Natural killer cell (primary cell): Measurements from ENCODE around the gene CDCA7. TPM values are rescaled to one million over a fixed set of nuclear protein-coding genes. Genes with fewer than 3 reads are reported as not detected.

ENCODE experiments used
- ATAC-seq, 3 donors: fragments of 150-1000 bp in 2 of 3; fragments of 200-7000 bp in 1 of 3; cut with Tn5 transposase; 1 replicate in 1 of 3; 2 replicates in 2 of 3; pipeline ENCODE4 v1.10.0; 2021; ENCODE audit warnings: mild to moderate bottlenecking in 2 of 3, moderate library complexity in 2 of 3
- DNase-seq, 2 donors: peaks; one replicate each; pipeline versions ENCODE4 v3.0.0 to v3.0.0-alpha.2; 2013 to 2021; ENCODE audit warnings: mixed read lengths in 1 of 2
- H3K27ac ChIP-seq: one replicate; pipeline ENCODE4 v1.5.1; 2013; ENCODE audit warnings: mild to moderate bottlenecking, low read length
- H3K27me3 ChIP-seq: one replicate; pipeline ENCODE4 v1.6.1; 2013; ENCODE audit warnings: low read length; ENCODE audit not compliant: control insufficient read depth, insufficient read depth
- H3K36me3 ChIP-seq: one replicate; pipeline ENCODE4 v1.6.1; 2013; ENCODE audit warnings: low read length; ENCODE audit not compliant: control insufficient read depth, insufficient read depth
- H3K4me1 ChIP-seq: one replicate; pipeline ENCODE4 v1.6.1; 2013; ENCODE audit warnings: low read length; ENCODE audit not compliant: control insufficient read depth, insufficient read depth
- H3K4me3 ChIP-seq: one replicate; pipeline ENCODE4 v1.5.1; 2013; ENCODE audit warnings: low read length
- H3K9me3 ChIP-seq: one replicate; pipeline ENCODE4 v1.6.1; 2013; ENCODE audit warnings: low read length; ENCODE audit not compliant: control insufficient read depth, insufficient read depth
- H3K27ac Mint-ChIP-seq, 2 donors: one replicate each; pipeline ENCODE4 v1.8.0; 2022; ENCODE audit warnings: mild to moderate bottlenecking in 2 of 2, mixed read lengths in 2 of 2, moderate library complexity in 1 of 2
- H3K27me3 Mint-ChIP-seq, 2 donors: one replicate each; pipeline ENCODE4 v1.8.0; 2022; ENCODE audit warnings: low read depth in 2 of 2, mixed read lengths in 2 of 2
- H3K36me3 Mint-ChIP-seq: one replicate; pipeline ENCODE4 v1.8.0; 2022; ENCODE audit warnings: mixed read lengths
- H3K4me1 Mint-ChIP-seq, 2 donors: one replicate each; pipeline ENCODE4 v1.8.0; 2022; ENCODE audit warnings: mixed read lengths in 2 of 2
- H3K4me3 Mint-ChIP-seq: one replicate; pipeline ENCODE4 v1.8.0; 2022; ENCODE audit warnings: mild to moderate bottlenecking, moderate library complexity, mixed read lengths
- H3K9me3 Mint-ChIP-seq, 2 donors: one replicate each; pipeline ENCODE4 v1.8.0; 2022; ENCODE audit warnings: mixed read lengths in 2 of 2
- WGBS: methylation state at CpG from one replicate; pipeline ENCODE4 v1.1.7; 2013; ENCODE audit warnings: missing lambda C conversion rate; ENCODE audit not compliant: insufficient coverage; 5-methylcytosine and 5-hydroxymethylcytosine counted together
- intact Hi-C: fragments of 100-400 bp; cut with micrococcal nuclease; formaldehyde crosslinking; loops from one replicate; pipeline ENCODE4 v1.14.2; 2022
- total RNA-seq, 4 donors: library from RNA; stranded (reverse); fragments of 120-200 nt in 1 of 4; gene quantifications; one replicate each; pipeline versions ENCODE4 v1.2.3 to v1.2.4, GENCODE V29; 2013 to 2022
- TF ChIP-seq, protein P1 (sequence below): fragments of 200-600 bp; IDR thresholded peaks from one replicate; pipeline ENCODE4 v1.8.0; 2022; ENCODE audit warnings: antibody characterized with exemption

Gene CDCA7
- total RNA-seq, 3 donors from 2014 or later (not counting 1 experiment from before 2014, with no cell fraction given), result 1.4 to 1.6 (median 1.5) TPM

DNA sequence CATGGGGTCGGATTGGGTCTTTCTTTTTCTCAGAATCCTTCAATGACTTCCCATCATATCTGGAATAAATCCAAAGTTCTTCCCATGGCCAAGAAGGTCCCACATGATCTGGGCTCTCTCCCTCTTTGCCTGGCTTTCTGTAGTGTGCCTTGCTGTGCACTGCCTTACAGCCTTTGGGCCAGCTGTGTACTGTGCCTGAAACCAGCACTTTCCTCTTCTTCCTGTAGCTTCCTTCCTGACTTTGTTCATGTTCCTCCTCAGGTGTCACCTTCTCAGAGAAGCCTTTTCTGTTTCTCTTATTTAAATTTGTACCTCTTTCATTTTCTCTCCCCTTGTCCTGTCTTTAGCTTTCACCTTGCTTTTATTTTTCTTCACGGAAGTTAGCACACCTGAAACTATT is 4.3 kb upstream of the CDCA7 start:
- Histone ChIP-seq H3K27me3 (peaks cover 7% of the 10 kb centered on the region), H3K27ac (no peak overlapping the region), H3K9me3 (peaks cover 12% of the 10 kb centered on the region), H3K4me1 (peaks cover 11% of the 10 kb centered on the region), H3K4me3 (no peak overlapping the region), H3K36me3 (no peaks in the 10 kb centered on the region)
- TF ChIP-seq, protein P1, sequence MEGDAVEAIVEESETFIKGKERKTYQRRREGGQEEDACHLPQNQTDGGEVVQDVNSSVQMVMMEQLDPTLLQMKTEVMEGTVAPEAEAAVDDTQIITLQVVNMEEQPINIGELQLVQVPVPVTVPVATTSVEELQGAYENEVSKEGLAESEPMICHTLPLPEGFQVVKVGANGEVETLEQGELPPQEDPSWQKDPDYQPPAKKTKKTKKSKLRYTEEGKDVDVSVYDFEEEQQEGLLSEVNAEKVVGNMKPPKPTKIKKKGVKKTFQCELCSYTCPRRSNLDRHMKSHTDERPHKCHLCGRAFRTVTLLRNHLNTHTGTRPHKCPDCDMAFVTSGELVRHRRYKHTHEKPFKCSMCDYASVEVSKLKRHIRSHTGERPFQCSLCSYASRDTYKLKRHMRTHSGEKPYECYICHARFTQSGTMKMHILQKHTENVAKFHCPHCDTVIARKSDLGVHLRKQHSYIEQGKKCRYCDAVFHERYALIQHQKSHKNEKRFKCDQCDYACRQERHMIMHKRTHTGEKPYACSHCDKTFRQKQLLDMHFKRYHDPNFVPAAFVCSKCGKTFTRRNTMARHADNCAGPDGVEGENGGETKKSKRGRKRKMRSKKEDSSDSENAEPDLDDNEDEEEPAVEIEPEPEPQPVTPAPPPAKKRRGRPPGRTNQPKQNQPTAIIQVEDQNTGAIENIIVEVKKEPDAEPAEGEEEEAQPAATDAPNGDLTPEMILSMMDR, result no peak
- H3K27ac Mint-ChIP-seq, result no peak overlapping the region
- H3K4me1 Mint-ChIP-seq, result peaks cover 10 to 14% of the 10 kb centered on the region in 2 donors
- H3K9me3 Mint-ChIP-seq, result peaks cover 2% of the 10 kb centered on the region in 2 donors
- no peaks in the 10 kb centered on the region for H3K36me3 Mint-ChIP-seq
- H3K4me3 Mint-ChIP-seq, result no peak overlapping the region
- no peak for DNase-seq
- no peak for ATAC-seq
- H3K27me3 Mint-ChIP-seq, result peaks cover 26 to 29% of the 10 kb centered on the region in 2 donors
- 73% methylated on average over 2 of the region's 2 CpGs for WGBS
- intact Hi-C loops, result no loop called here

DNA sequence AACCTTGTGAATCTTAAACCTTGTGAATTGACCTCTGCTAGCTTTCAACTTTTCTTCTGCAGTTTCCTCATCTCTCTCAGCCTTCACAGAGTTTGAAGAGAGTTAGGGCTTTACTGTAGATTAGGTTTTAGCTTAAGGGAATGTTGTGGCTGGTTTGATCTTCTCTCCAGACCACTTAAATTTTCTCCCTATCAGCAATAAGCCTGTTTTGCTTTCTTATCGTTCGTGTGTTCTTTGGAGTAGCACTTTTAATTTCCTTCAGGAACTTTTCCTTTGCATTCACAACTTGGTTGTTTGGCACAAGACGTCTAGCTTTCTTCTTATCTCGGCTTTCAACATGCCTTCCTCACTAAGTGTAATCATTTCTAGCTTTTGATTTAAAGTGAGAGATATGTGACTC is 2.8 kb upstream of the CDCA7 start:
- intact Hi-C loops, result no loop called here

DNA sequence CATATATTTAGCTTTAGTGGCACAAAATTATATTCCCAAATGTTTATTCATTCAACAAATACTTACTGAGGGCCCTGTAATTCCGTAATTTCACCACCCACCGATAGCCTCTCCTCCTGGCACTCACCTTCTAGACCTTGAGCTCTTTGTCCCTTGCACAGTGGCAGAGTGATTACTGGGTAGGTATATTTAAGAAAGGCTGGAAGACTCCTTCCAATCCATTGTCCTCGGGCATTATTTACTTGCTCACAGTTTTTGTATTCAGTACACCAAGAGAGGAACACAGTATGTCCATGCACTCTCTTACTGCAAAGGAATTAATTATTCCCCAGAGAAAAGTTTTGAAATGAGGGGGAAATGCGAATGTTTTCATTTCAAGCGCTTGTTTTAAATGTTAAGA is 1.1 kb upstream of the CDCA7 start:
- DNase-seq (no peak), ATAC-seq (no peak)
- WGBS, result 45% methylated on average over 4 of the region's 5 CpGs
- intact Hi-C loops, result no loop called here
- Mint-ChIP-seq H3K9me3 (no peaks in the 10 kb centered on the region), H3K36me3 (no peaks in the 10 kb centered on the region), H3K27me3 (peaks cover 28 to 29% of the 10 kb centered on the region in 2 donors), H3K27ac (no peak overlapping the region), H3K4me1 (peaks cover 21 to 26% of the 10 kb centered on the region in 2 donors), H3K4me3 (peak overlapping the region; percentile 88)
- H3K27me3 ChIP-seq, result peaks cover 13% of the 10 kb centered on the region
- H3K4me1 ChIP-seq, result peaks cover 11% of the 10 kb centered on the region
- no peaks in the 10 kb centered on the region for H3K36me3 ChIP-seq
- no peak overlapping the region for H3K27ac ChIP-seq
- no peak overlapping the region for H3K4me3 ChIP-seq
- TF ChIP-seq, protein P1, result no peak
- H3K9me3 ChIP-seq, result no peaks in the 10 kb centered on the region

More for the DNA sequence above, 2.8 kb upstream of the CDCA7 start:
- Mint-ChIP-seq H3K27me3 (peaks cover 28 to 29% of the 10 kb centered on the region in 2 donors), H3K4me1 (peaks cover 21 to 26% of the 10 kb centered on the region in 2 donors), H3K27ac (no peak overlapping the region), H3K4me3 (no peak overlapping the region), H3K36me3 (no peaks in the 10 kb centered on the region), H3K9me3 (no peaks in the 10 kb centered on the region)
- Histone ChIP-seq H3K9me3 (no peaks in the 10 kb centered on the region), H3K36me3 (no peaks in the 10 kb centered on the region), H3K4me3 (no peak overlapping the region), H3K27me3 (peaks cover 13% of the 10 kb centered on the region), H3K27ac (no peak overlapping the region), H3K4me1 (peaks cover 11% of the 10 kb centered on the region)
- TF ChIP-seq, protein P1, result no peak
- 87% methylated on average over 2 of the region's 4 CpGs for WGBS
- ATAC-seq, result no peak
- no peak for DNase-seq

DNA sequence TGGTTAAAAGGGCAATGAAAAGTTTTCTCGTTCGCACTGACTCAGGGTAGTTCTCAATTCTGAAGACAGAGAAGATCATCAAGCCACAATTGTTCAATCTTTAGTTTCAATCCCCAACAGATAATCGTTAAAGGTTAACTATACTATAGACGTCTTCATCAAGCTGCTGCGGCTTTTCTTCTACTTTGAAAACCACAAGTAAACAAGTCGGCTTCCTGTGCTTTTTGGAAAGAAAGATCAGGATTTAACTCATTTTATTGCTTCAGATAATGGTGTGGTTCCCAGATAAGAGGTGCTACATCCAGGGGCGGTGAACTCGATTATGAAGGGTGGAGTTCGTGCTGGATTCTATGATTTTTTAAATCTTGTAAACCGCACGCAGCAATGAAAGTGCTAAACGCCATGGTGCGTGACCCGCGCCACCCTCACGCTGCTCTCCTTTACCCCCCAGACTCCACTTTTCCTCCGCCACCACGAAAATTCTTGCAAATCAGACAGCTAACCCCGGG is 545 bp upstream of the CDCA7 start:
- WGBS, result 2% methylated on average over 18 of the region's 19 CpGs

More for the DNA sequence above, 545 bp upstream of the CDCA7 start:
- Mint-ChIP-seq H3K36me3 (no peaks in the 10 kb centered on the region), H3K27me3 (peaks cover 28 to 29% of the 10 kb centered on the region in 2 donors), H3K4me3 (peak overlapping the region; percentile 88), H3K27ac (no peak overlapping the region), H3K9me3 (no peaks in the 10 kb centered on the region), H3K4me1 (peaks cover 21 to 26% of the 10 kb centered on the region in 2 donors)
- H3K9me3 ChIP-seq, result no peaks in the 10 kb centered on the region
- H3K4me1 ChIP-seq, result peaks cover 11% of the 10 kb centered on the region
- TF ChIP-seq, protein P1, result no peak
- peak overlapping the region; percentile 34 for H3K4me3 ChIP-seq
- H3K27me3 ChIP-seq, result peaks cover 13% of the 10 kb centered on the region
- H3K36me3 ChIP-seq, result no peaks in the 10 kb centered on the region
- DNase-seq (peak in 1 of 2 donors; percentile 19), ATAC-seq (no peak)
- no peak overlapping the region for H3K27ac ChIP-seq
- intact Hi-C loops, result no loop called here
